Measurements from ENCODE around the gene CUL1. TPM values are rescaled to one million over a fixed set of nuclear protein-coding genes. Genes with fewer than 3 reads are reported as not detected.

Gene CUL1
- polyA plus RNA-seq, 1 donor from 2014 or later: 77.5 TPM

DNA sequence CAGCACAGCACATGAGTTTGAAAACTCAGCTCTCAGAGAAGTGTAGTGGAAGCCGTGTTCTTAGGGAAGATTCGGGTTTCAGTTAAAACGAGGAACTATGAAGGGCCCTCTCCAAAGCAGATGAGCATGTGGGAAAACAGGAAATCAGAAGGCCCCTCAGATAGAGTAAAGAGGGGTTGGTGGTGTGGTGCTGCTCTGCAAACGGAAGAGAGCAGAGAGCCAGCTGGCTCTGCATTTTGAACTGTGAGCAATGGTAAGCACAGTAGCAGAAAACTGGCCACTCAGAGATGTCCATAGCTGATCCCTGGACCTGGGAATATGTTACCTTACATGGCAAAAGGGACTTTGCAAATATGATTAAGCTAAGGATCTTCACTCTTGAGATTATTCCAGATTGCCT lies 27.9 kb upstream of the CUL1 start:
- H3K79me2 ChIP-seq (replicated peaks; ENCODE audit: insufficient read depth, low read length): no peaks in the 10 kb centered on the region
- H4K20me1 ChIP-seq (ENCODE audit: insufficient read depth): no peaks in the 10 kb centered on the region
- H3K9me2 ChIP-seq (ENCODE audit: insufficient read depth, low read length): no peaks in the 10 kb centered on the region
- H3F3A ChIP-seq (ENCODE audit: insufficient read depth, low read length, poor library complexity, severe bottlenecking): no peaks in the 10 kb centered on the region
- H3K9ac ChIP-seq (ENCODE audit: low read length): no peak overlapping the region
- no peaks in the 10 kb centered on the region for H3K9me3 ChIP-seq (ENCODE audit: low read length)
- TF ChIP-seq SMC3 (conservative IDR thresholded peaks at IDR 0.05; ENCODE audit: poor library complexity): no peak
- no peak overlapping the region for H3K27ac ChIP-seq (ENCODE audit: low read length)
- H3K27me3 ChIP-seq (ENCODE audit: insufficient read depth, low read depth, low read length): no peaks in the 10 kb centered on the region
- H3K4me2 ChIP-seq (ENCODE audit: low read length): no peak overlapping the region
- H2AFZ ChIP-seq (ENCODE audit: low read depth, low read length): no peak overlapping the region
- H3K4me3 ChIP-seq (ENCODE audit: low read length): no peak overlapping the region
- H3K36me3 ChIP-seq (ENCODE audit: insufficient read depth, low read length): no peaks in the 10 kb centered on the region

DNA sequence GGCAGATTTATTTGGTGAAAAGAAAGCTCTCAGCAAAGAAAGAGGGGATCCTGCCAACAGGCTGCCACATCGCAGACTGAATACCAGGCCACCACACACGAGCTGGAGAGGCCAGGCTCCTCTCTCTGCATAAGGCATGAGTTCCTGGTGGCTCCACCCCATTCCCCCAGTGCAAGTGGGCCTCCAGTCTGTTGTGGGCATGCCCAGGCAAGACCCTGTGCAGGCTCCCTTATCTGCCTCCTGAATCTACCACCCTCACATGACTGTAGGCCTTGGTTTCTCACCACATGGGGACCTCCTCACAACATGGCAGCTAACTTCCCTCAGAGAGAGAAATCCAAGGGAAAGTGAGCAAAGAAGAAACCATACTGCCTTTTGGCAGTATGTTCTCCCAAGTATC lies 26.7 kb upstream of the CUL1 start:
- no peaks in the 10 kb centered on the region for H4K20me1 ChIP-seq (ENCODE audit: insufficient read depth)
- no peak overlapping the region for H3K27ac ChIP-seq (ENCODE audit: low read length)
- H3K36me3 ChIP-seq (ENCODE audit: insufficient read depth, low read length): no peaks in the 10 kb centered on the region
- H3K4me2 ChIP-seq (ENCODE audit: low read length): no peak overlapping the region
- no peaks in the 10 kb centered on the region for H3K27me3 ChIP-seq (ENCODE audit: insufficient read depth, low read depth, low read length)
- no peak overlapping the region for H2AFZ ChIP-seq (ENCODE audit: low read depth, low read length)
- no peak for TF ChIP-seq MXI1 (conservative IDR thresholded peaks at IDR 0.05; ENCODE audit: poor library complexity, severe bottlenecking)
- no peak for TF ChIP-seq RAD21 (conservative IDR thresholded peaks at IDR 0.05)
- TF ChIP-seq EP300 (conservative IDR thresholded peaks at IDR 0.05; ENCODE audit: poor library complexity, severe bottlenecking): no peak
- no peak for TF ChIP-seq POLR2AphosphoS5 (IDR thresholded peaks at IDR 0.05)
- TF ChIP-seq, protein P1, sequence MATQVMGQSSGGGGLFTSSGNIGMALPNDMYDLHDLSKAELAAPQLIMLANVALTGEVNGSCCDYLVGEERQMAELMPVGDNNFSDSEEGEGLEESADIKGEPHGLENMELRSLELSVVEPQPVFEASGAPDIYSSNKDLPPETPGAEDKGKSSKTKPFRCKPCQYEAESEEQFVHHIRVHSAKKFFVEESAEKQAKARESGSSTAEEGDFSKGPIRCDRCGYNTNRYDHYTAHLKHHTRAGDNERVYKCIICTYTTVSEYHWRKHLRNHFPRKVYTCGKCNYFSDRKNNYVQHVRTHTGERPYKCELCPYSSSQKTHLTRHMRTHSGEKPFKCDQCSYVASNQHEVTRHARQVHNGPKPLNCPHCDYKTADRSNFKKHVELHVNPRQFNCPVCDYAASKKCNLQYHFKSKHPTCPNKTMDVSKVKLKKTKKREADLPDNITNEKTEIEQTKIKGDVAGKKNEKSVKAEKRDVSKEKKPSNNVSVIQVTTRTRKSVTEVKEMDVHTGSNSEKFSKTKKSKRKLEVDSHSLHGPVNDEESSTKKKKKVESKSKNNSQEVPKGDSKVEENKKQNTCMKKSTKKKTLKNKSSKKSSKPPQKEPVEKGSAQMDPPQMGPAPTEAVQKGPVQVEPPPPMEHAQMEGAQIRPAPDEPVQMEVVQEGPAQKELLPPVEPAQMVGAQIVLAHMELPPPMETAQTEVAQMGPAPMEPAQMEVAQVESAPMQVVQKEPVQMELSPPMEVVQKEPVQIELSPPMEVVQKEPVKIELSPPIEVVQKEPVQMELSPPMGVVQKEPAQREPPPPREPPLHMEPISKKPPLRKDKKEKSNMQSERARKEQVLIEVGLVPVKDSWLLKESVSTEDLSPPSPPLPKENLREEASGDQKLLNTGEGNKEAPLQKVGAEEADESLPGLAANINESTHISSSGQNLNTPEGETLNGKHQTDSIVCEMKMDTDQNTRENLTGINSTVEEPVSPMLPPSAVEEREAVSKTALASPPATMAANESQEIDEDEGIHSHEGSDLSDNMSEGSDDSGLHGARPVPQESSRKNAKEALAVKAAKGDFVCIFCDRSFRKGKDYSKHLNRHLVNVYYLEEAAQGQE (IDR thresholded peaks at IDR 0.05; ENCODE audit: borderline replicate concordance): no peak
- TF ChIP-seq SMC3 (conservative IDR thresholded peaks at IDR 0.05; ENCODE audit: poor library complexity): no peak
- TF ChIP-seq TAF1 (IDR thresholded peaks at IDR 0.05; ENCODE audit: low read depth): no peak
- TF ChIP-seq EZH2 (IDR thresholded peaks at IDR 0.05; ENCODE audit: borderline replicate concordance, insufficient read depth, low read length, poor library complexity, severe bottlenecking): no peak
- TF ChIP-seq, protein P2, sequence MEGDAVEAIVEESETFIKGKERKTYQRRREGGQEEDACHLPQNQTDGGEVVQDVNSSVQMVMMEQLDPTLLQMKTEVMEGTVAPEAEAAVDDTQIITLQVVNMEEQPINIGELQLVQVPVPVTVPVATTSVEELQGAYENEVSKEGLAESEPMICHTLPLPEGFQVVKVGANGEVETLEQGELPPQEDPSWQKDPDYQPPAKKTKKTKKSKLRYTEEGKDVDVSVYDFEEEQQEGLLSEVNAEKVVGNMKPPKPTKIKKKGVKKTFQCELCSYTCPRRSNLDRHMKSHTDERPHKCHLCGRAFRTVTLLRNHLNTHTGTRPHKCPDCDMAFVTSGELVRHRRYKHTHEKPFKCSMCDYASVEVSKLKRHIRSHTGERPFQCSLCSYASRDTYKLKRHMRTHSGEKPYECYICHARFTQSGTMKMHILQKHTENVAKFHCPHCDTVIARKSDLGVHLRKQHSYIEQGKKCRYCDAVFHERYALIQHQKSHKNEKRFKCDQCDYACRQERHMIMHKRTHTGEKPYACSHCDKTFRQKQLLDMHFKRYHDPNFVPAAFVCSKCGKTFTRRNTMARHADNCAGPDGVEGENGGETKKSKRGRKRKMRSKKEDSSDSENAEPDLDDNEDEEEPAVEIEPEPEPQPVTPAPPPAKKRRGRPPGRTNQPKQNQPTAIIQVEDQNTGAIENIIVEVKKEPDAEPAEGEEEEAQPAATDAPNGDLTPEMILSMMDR (IDR thresholded peaks at IDR 0.05; ENCODE audit: poor library complexity, severe bottlenecking): no peak
- H3K79me2 ChIP-seq (replicated peaks; ENCODE audit: insufficient read depth, low read length): no peaks in the 10 kb centered on the region
- H3K9ac ChIP-seq (ENCODE audit: low read length): no peak overlapping the region
- H3K9me2 ChIP-seq (ENCODE audit: insufficient read depth, low read length): no peaks in the 10 kb centered on the region
- no peaks in the 10 kb centered on the region for H3F3A ChIP-seq (ENCODE audit: insufficient read depth, low read length, poor library complexity, severe bottlenecking)
- no peak overlapping the region for H3K4me3 ChIP-seq (ENCODE audit: low read length)
- H3K9me3 ChIP-seq (ENCODE audit: low read length): no peaks in the 10 kb centered on the region

DNA sequence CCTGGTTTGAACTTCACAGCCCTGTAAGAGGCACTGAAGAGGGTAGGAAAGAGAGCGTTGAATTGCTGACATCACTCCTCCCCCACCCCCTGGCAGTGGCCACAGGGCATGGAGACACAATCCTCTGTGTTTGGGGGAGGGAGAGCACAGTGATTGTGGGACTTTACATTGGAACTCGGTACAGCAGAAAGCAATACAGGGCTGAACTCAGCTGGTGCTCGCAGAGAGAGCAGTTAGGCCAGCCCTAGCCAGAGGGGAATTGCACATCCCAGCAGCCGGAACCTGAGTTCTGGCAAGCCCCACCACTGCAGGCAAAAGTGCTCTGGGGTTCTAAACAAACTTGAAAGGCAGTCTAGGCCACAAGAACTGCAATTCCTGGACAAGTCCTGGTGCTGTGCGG lies 24.0 kb upstream of the CUL1 start:
- Histone ChIP-seq H3K4me2 (ENCODE audit: low read length) (no peak overlapping the region), H3F3A (ENCODE audit: insufficient read depth, low read length, poor library complexity, severe bottlenecking) (no peaks in the 10 kb centered on the region), H3K79me2 (replicated peaks; ENCODE audit: insufficient read depth, low read length) (no peaks in the 10 kb centered on the region), H4K20me1 (ENCODE audit: insufficient read depth) (no peaks in the 10 kb centered on the region), H3K27me3 (ENCODE audit: insufficient read depth, low read depth, low read length) (no peaks in the 10 kb centered on the region), H3K4me3 (ENCODE audit: low read length) (no peak overlapping the region), H3K9ac (ENCODE audit: low read length) (no peak overlapping the region), H3K9me3 (ENCODE audit: low read length) (no peaks in the 10 kb centered on the region), H3K27ac (ENCODE audit: low read length) (no peak overlapping the region), H3K36me3 (ENCODE audit: insufficient read depth, low read length) (no peaks in the 10 kb centered on the region), H2AFZ (ENCODE audit: low read depth, low read length) (no peak overlapping the region), H3K9me2 (ENCODE audit: insufficient read depth, low read length) (no peaks in the 10 kb centered on the region)
- TF ChIP-seq EP300 (conservative IDR thresholded peaks at IDR 0.05; ENCODE audit: poor library complexity, severe bottlenecking) (no peak), EZH2 (IDR thresholded peaks at IDR 0.05; ENCODE audit: borderline replicate concordance, insufficient read depth, low read length, poor library complexity, severe bottlenecking) (no peak), TAF1 (IDR thresholded peaks at IDR 0.05; ENCODE audit: low read depth) (no peak), POLR2AphosphoS5 (IDR thresholded peaks at IDR 0.05) (no peak), RAD21 (conservative IDR thresholded peaks at IDR 0.05) (no peak), SMC3 (conservative IDR thresholded peaks at IDR 0.05; ENCODE audit: poor library complexity) (no peak), MXI1 (conservative IDR thresholded peaks at IDR 0.05; ENCODE audit: poor library complexity, severe bottlenecking) (no peak)
- TF ChIP-seq, protein P2 (IDR thresholded peaks at IDR 0.05; ENCODE audit: poor library complexity, severe bottlenecking): no peak
- TF ChIP-seq, protein P1 (IDR thresholded peaks at IDR 0.05; ENCODE audit: borderline replicate concordance): no peak
